Measurements from ENCODE around the gene DCDC1. TPM values are rescaled to one million over a fixed set of nuclear protein-coding genes. Genes with fewer than 3 reads are reported as not detected.

Gene DCDC1
- 1 to 10 TPM in 2 of 4 donors, under 1 TPM in 2; 0.26 to 8.0 (median 1.5) TPM for total RNA-seq

GRCh38 chr11:31369348-31370329 is at the start of gene DCDC1, which contains the start of gene DNAJC24:
Gene DCDC1, minus strand, starts transcription at chr11:31369739. Its CDS starts 41,459 bp downstream, at chr11:31328280.
Gene DNAJC24, plus strand, starts transcription at chr11:31369860. Its CDS starts 889 bp downstream, at chr11:31370749.
- TF ChIP-seq CTCF (IDR thresholded peaks at IDR 0.05) (no peak), POLR2A (IDR thresholded peaks at IDR 0.05) (no peak)
- Histone ChIP-seq H3K27me3 (no peaks in the 10 kb centered on the region), H3K9me3 (no peaks in the 10 kb centered on the region), H3K36me3 (no peaks in the 10 kb centered on the region), H3K4me3 (peak within 1 kb of the TSS; percentile 71 to 88), H3K27ac (peak within 1 kb of the TSS; percentile 81), H3K4me1 (no peaks in the 10 kb centered on the region)
- intact Hi-C loops (cut with DNase I; ENCODE audit: low total_unique reads): no loop called here
- peak; percentile 86 to 88 for DNase-seq

GRCh38 chr11:31419138-31419537 is 49.6 kb upstream of the DCDC1 start:
- Histone ChIP-seq H3K27ac (no peak overlapping the region), H3K27me3 (no peaks in the 10 kb centered on the region), H3K36me3 (no peaks in the 10 kb centered on the region), H3K4me1 (no peaks in the 10 kb centered on the region), H3K4me3 (no peak overlapping the region), H3K9me3 (no peaks in the 10 kb centered on the region)
- intact Hi-C loops (cut with DNase I; ENCODE audit: low total_unique reads): no loop called here
- no peak for DNase-seq
- TF ChIP-seq CTCF (IDR thresholded peaks at IDR 0.05): no peak
- no peak for TF ChIP-seq POLR2A (IDR thresholded peaks at IDR 0.05)

GRCh38 chr11:31417816-31418215 is 48.3 kb upstream of the DCDC1 start:
- TF ChIP-seq POLR2A (IDR thresholded peaks at IDR 0.05): no peak
- TF ChIP-seq CTCF (IDR thresholded peaks at IDR 0.05): no peak
- H3K27ac ChIP-seq: no peak overlapping the region

GRCh38 chr11:31417357-31417756 is 47.8 kb upstream of the DCDC1 start:
- Histone ChIP-seq H3K4me1 (no peaks in the 10 kb centered on the region), H3K27ac (no peak overlapping the region), H3K36me3 (no peaks in the 10 kb centered on the region), H3K9me3 (no peaks in the 10 kb centered on the region), H3K4me3 (no peak overlapping the region), H3K27me3 (no peaks in the 10 kb centered on the region)
- no peak for TF ChIP-seq CTCF (IDR thresholded peaks at IDR 0.05)
- TF ChIP-seq POLR2A (IDR thresholded peaks at IDR 0.05): no peak
- intact Hi-C loops (cut with DNase I; ENCODE audit: low total_unique reads): no loop called here
- no peak for DNase-seq

More at GRCh38 chr11:31417816-31418215, 48.3 kb upstream of the DCDC1 start:
- no peak for DNase-seq
- no peaks in the 10 kb centered on the region for H3K4me1 ChIP-seq
- H3K27me3 ChIP-seq: no peaks in the 10 kb centered on the region
- H3K4me3 ChIP-seq: no peak overlapping the region
- no peaks in the 10 kb centered on the region for H3K36me3 ChIP-seq
- intact Hi-C loops (cut with DNase I; ENCODE audit: low total_unique reads): no loop called here
- H3K9me3 ChIP-seq: no peaks in the 10 kb centered on the region

- TF ChIP-seq CTCF (IDR thresholded peaks at IDR 0.05): no peak
- TF ChIP-seq POLR2A (IDR thresholded peaks at IDR 0.05): no peak
- no peak for DNase-seq
- Histone ChIP-seq H3K27me3 (no peaks in the 10 kb centered on the region), H3K4me3 (no peak overlapping the region), H3K9me3 (no peaks in the 10 kb centered on the region), H3K36me3 (no peaks in the 10 kb centered on the region), H3K27ac (no peak overlapping the region), H3K4me1 (no peaks in the 10 kb centered on the region)
- intact Hi-C loops (cut with DNase I; ENCODE audit: low total_unique reads): no loop called here
Observed at GRCh38 chr11:31415435-31415834, 45.9 kb upstream of the DCDC1 start.

Measured in uterus (tissue), 4 donors.